Effector memory CD4-positive, alpha-beta T cell (primary cell): ENCODE measurements around the gene NEMP1.

ENCODE experiments used
- DNase-seq, 3 donors: peaks; one replicate each; pipeline ENCODE4 v3.0.0-alpha.2; 2020
- H3K27ac ChIP-seq: 2 replicates; pipeline ENCODE4 v1.7.0; 2013; ENCODE audit warnings: mild to moderate bottlenecking, low read length, moderate library complexity; ENCODE audit not compliant: insufficient read depth, poor library complexity, severe bottlenecking
- H3K27me3 ChIP-seq: replicated peaks from 2 replicates; pipeline ENCODE4 v1.7.0; 2013; ENCODE audit warnings: mild to moderate bottlenecking, low read length; ENCODE audit not compliant: insufficient read depth, control insufficient read depth, poor library complexity, severe bottlenecking
- H3K36me3 ChIP-seq: 2 replicates; pipeline ENCODE4 v1.7.0; 2013; ENCODE audit warnings: mild to moderate bottlenecking, low read length, moderate library complexity; ENCODE audit not compliant: control insufficient read depth, insufficient read depth
- H3K4me1 ChIP-seq: 2 replicates; pipeline ENCODE4 v1.7.0; 2013; ENCODE audit warnings: low read length, mild to moderate bottlenecking; ENCODE audit not compliant: control insufficient read depth, insufficient read depth, poor library complexity, severe bottlenecking
- H3K4me3 ChIP-seq: 2 replicates; pipeline ENCODE4 v1.7.0; 2013; ENCODE audit warnings: low read length, low read depth, mild to moderate bottlenecking; ENCODE audit not compliant: insufficient read depth, poor library complexity, severe bottlenecking
- H3K9me3 ChIP-seq: 2 replicates; pipeline ENCODE4 v1.7.0; 2013; ENCODE audit warnings: mild to moderate bottlenecking, low read length, moderate library complexity; ENCODE audit not compliant: control insufficient read depth

Gene NEMP1

DNA sequence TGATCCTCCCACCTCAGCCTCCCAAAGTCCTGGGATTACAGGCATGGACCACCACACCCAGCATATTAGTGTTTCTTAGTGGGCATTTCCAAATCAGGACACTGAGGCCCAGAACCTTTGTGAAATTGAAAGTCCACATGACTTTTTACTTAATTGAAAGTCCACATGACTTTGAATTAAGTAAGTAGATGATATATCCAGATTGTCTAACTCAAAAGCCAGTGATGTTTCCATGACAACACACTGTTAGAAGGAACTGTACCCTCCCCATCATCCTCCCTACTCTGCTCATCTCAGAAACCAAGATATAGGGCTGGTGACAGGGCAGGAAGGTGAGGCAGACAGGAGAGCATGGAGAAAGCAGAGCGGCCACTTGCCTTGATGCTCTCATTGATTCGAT is 35.9 kb downstream of the NEMP1 start:
- H3K27me3 ChIP-seq: no peaks in the 10 kb centered on the region
- H3K4me1 ChIP-seq: peaks cover 2% of the 10 kb centered on the region
- H3K27ac ChIP-seq: no peak overlapping the region
- no peak for DNase-seq
- H3K4me3 ChIP-seq: no peak overlapping the region
- H3K36me3 ChIP-seq: no peaks in the 10 kb centered on the region
- no peaks in the 10 kb centered on the region for H3K9me3 ChIP-seq

DNA sequence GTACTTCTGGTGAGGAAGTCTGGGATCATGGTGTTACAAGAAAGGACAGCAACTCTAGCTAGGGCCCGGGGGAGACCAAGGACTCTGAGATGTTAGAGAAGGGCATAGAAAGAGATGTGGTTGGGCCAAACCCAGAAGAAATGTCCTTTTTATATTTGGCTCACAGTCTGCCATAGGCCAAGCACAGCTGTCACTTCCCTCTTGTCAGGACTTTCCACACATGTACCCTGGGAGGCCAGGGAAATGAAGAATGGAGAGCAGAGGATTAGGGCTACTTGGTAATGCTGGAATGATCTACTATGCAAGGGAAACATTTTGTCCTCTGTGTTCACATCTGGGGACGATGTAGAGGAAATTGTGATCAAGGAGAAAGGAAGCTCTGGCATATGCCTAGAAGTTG is 37.8 kb downstream of the NEMP1 start:
- no peak for DNase-seq
- Histone ChIP-seq H3K27ac (no peak overlapping the region), H3K4me1 (no peaks in the 10 kb centered on the region), H3K27me3 (no peaks in the 10 kb centered on the region), H3K4me3 (no peak overlapping the region), H3K36me3 (no peaks in the 10 kb centered on the region), H3K9me3 (no peaks in the 10 kb centered on the region)

DNA sequence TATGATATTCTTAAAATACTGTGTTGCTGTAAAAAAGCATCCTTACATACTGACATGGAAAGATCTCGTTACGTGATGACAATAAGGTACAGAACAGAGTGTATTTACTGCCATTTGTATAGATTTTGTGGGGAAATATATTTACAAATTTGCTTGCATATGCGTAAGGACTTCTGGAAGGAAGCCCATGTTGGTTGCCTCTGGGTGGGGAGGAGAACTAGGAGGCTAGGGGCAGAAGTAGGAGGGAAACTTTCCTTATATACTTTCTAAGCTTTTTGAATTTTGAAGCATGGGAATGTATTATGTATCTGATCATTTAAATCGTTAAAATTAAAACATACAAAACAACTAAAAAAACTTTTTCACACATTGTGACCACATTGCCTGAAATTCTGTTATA is 38.4 kb downstream of the NEMP1 start:
- no peak for DNase-seq
- Histone ChIP-seq H3K4me1 (no peaks in the 10 kb centered on the region), H3K36me3 (no peaks in the 10 kb centered on the region), H3K4me3 (no peak overlapping the region), H3K27me3 (no peaks in the 10 kb centered on the region), H3K9me3 (no peaks in the 10 kb centered on the region), H3K27ac (no peak overlapping the region)

DNA sequence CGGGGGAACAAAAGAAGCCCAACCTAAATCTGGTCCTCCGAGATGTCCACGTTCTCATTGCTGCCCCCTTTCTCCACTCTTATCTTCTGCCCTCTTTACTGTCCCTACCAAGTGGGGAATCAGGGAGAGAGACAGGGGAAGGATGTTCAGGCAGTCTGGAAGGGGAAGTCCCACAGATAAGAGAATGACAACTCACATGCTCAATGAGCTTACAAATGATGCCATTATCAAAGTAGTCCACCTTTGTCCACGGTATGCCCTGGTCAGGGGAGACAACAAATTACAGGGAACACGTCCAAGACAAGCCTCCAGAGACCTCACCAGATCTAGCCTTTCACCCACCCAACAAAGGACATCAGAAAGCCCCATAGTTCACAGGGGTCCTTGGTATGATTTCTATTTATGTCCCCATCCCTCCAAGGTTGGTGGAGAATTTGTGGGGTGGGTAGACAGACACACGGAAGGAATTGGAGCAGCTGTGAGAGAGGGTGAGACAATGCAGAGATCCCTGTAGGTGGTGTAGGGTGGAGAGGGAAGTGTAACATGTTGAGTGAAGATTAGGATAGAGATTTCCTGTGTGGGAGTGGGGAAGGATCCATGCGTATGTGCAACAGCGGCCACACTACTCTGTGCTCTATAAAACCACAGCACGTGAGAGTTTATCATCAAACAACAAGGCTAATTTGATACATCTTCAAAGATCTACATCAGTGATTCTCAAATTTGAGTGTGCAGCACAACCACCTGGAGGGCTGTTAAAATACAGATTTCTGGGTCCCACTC is 39.4 kb downstream of the NEMP1 start:
- Histone ChIP-seq H3K27me3 (no peaks in the 10 kb centered on the region), H3K4me3 (no peak overlapping the region), H3K4me1 (no peaks in the 10 kb centered on the region), H3K9me3 (no peaks in the 10 kb centered on the region), H3K27ac (no peak overlapping the region), H3K36me3 (no peaks in the 10 kb centered on the region)
- DNase-seq: no peak

DNA sequence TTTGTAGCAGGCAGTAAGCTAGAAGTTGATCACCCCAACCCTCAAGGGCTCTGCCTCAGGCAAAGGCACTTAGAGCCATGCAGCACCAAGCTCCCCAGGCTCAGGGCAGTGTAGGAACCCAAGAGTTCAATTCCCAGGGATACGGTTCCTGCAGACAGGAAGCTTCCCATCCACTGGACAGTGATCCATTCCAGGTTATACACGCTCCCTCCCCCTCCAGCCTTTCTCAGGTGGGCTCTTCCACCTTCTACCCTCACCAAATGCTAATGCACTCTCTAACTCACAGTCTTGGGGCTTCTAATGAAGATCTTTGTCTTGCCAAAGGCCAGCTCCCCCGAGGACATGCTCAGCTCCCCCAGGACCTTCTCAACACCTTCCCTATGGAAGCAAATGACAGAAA is 41.3 kb downstream of the NEMP1 start:
- Histone ChIP-seq H3K9me3 (no peaks in the 10 kb centered on the region), H3K27ac (no peak overlapping the region), H3K4me1 (no peaks in the 10 kb centered on the region), H3K27me3 (no peaks in the 10 kb centered on the region), H3K36me3 (no peaks in the 10 kb centered on the region), H3K4me3 (no peak overlapping the region)
- DNase-seq: no peak

DNA sequence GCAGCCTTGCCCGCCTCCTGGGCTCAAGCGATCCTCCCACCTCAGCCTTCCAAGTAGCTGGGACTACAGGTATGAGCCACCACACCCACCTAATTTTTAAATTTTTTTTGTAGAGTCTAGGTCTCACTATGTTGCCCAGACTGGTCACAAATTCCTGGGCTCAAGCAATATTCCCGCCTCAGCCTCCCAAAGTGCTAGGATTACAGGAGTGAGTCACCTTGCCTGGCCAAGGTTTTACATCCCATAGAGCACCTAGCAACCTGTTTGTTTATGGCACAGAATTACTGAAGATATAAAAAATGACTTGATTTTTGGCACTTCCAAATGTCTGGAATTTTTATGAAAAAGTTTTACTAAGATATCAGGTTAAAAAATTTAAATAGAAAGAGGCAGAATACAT is 45.2 kb downstream of the NEMP1 start:
- H3K4me1 ChIP-seq: peaks cover 15% of the 10 kb centered on the region
- H3K27me3 ChIP-seq: no peaks in the 10 kb centered on the region
- no peak overlapping the region for H3K4me3 ChIP-seq
- H3K27ac ChIP-seq: no peak overlapping the region
- H3K9me3 ChIP-seq: no peaks in the 10 kb centered on the region
- H3K36me3 ChIP-seq: no peaks in the 10 kb centered on the region
- no peak for DNase-seq

DNA sequence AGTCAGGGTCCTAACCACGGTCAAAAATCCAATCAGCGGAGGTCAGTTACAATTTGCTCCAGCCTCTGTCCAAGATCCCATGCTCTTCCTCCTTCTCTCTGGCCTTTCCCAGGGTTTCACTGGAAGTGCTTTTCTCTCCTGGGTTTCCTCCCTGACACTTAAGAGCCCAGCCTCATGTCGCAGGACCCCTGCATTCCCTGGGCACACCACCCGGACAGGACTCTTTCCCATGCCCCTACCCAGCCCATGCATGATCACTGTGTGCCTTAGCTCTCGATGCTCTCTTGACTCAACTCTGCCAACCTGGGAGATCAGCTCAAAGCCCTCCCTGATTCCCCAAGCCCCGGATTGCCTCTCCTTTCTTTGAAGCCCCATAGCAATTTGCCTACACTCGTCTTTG is 46.8 kb downstream of the NEMP1 start:
- no peaks in the 10 kb centered on the region for H3K27me3 ChIP-seq
- DNase-seq: no peak
- H3K27ac ChIP-seq: no peak overlapping the region

DNA sequence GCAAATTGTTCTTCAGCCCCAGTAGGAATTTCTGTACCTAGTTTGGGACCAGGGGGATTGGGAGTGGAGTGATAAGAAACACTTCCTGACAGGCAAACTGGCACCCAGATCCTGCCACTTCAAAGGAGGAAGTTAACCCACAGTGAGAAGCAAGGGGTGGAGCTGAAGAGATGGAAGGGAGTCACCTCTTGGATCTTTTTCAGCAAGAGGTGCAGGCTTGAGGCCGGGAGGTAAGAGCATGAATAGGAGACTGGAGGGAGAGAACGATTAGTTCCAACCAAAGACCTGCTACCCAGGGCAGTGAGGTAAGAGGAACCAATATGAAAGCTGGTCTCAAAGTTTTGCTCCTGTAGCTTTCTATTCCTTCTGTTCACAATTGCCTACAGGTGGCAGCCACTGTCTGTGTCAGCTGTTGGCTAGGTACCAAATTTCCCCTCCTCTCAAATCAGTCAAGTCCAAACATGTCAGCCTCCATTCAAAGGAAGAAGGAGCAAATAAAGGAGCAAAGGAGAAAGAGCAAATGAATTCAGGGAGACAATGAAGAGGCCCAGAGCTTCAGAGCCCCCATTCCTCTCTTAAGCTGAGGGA is 47.4 kb downstream of the NEMP1 start:
- no peak overlapping the region for H3K4me3 ChIP-seq
- DNase-seq: no peak
- H3K27me3 ChIP-seq: no peaks in the 10 kb centered on the region
- H3K27ac ChIP-seq: no peak overlapping the region
- H3K4me1 ChIP-seq: peaks cover 15% of the 10 kb centered on the region
- no peaks in the 10 kb centered on the region for H3K9me3 ChIP-seq
- no peaks in the 10 kb centered on the region for H3K36me3 ChIP-seq

More for the DNA sequence above, 46.8 kb downstream of the NEMP1 start:
- Histone ChIP-seq H3K9me3 (no peaks in the 10 kb centered on the region), H3K36me3 (no peaks in the 10 kb centered on the region), H3K4me3 (no peak overlapping the region), H3K4me1 (peaks cover 15% of the 10 kb centered on the region)

DNA sequence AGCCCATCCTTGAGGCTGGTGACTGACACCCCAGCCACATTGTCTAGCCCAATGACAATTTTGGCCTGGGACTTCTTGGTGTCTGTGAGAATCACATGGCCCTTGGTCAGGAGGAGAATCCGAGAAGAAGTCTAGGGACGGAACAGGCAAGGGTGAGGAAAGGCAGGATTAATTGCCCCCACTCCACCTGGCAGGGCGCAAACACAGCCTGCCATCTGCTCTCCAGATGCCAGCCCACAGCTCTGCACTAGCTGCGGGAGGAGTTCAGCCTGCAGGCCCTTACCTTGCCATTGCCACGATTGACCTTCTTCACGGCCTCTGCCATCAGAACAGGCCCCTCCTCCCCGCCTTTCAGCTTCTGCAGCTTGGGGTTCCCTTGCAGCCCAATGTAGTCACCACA is 49.1 kb downstream of the NEMP1 start:
- Histone ChIP-seq H3K4me1 (peaks cover 15% of the 10 kb centered on the region), H3K9me3 (no peaks in the 10 kb centered on the region), H3K27ac (no peak overlapping the region), H3K36me3 (no peaks in the 10 kb centered on the region), H3K4me3 (no peak overlapping the region), H3K27me3 (no peaks in the 10 kb centered on the region)
- DNase-seq: no peak

DNA sequence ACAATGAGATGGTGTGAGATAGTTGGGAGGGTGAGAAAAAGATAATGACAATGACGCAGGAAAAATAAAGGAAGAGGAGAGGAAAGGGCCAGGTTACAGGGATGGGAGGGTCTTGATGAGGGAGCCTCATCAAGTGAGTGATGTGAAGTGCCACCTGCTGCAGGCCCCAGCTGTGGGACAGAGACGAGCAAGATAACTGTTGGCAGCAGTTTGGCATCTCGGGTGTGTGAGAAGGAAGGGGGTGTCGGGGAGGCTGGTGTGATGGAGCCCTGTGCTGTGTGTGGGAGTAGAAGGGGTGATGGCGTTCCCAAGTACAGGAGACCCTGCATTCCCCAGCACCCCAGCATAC is 50.8 kb downstream of the NEMP1 start:
- Histone ChIP-seq H3K36me3 (no peaks in the 10 kb centered on the region), H3K27me3 (no peaks in the 10 kb centered on the region), H3K9me3 (no peaks in the 10 kb centered on the region), H3K27ac (no peak overlapping the region), H3K4me3 (no peak overlapping the region), H3K4me1 (peaks cover 15% of the 10 kb centered on the region)
- no peak for DNase-seq
